Measurements from ENCODE around the gene LAMA5.

Gene LAMA5

GRCh38 chr20:62362991-62363919 is 3.9 kb downstream of the LAMA5 start:
- no peaks in the 10 kb centered on the region for H3K4me1 ChIP-seq (ENCODE audit: insufficient read depth, low read length)
- H3K4me3 ChIP-seq (ENCODE audit: low read depth in 1 of 2, low read length in 2 of 2), result no peak overlapping the region
- no peak for TF ChIP-seq EZH2 (IDR thresholded peaks at IDR 0.05; ENCODE audit: borderline replicate concordance, low read depth, low read length, severe bottlenecking)
- TF ChIP-seq, protein P1, sequence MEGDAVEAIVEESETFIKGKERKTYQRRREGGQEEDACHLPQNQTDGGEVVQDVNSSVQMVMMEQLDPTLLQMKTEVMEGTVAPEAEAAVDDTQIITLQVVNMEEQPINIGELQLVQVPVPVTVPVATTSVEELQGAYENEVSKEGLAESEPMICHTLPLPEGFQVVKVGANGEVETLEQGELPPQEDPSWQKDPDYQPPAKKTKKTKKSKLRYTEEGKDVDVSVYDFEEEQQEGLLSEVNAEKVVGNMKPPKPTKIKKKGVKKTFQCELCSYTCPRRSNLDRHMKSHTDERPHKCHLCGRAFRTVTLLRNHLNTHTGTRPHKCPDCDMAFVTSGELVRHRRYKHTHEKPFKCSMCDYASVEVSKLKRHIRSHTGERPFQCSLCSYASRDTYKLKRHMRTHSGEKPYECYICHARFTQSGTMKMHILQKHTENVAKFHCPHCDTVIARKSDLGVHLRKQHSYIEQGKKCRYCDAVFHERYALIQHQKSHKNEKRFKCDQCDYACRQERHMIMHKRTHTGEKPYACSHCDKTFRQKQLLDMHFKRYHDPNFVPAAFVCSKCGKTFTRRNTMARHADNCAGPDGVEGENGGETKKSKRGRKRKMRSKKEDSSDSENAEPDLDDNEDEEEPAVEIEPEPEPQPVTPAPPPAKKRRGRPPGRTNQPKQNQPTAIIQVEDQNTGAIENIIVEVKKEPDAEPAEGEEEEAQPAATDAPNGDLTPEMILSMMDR (IDR thresholded peaks at IDR 0.05; ENCODE audit: borderline replicate concordance, extremely low read depth, low read length, poor library complexity, severe bottlenecking), result peak; percentile 11
- H3K27ac ChIP-seq (ENCODE audit: low read length), result no peak overlapping the region
- no peaks in the 10 kb centered on the region for H3K9me3 ChIP-seq (ENCODE audit: insufficient read depth, low read length, severe bottlenecking)
- DNase-seq (no peak), ATAC-seq (ENCODE audit: insufficient read depth, low read depth) (no peak)
- no peaks in the 10 kb centered on the region for H3K36me3 ChIP-seq (ENCODE audit: insufficient read depth, low read length)
- no peaks in the 10 kb centered on the region for H3K79me2 ChIP-seq (ENCODE audit: insufficient read depth, low read length)
- no peak overlapping the region for H3K4me2 ChIP-seq (ENCODE audit: insufficient read depth, low read length)
- peaks cover 12% of the 10 kb centered on the region for H4K20me1 ChIP-seq (ENCODE audit: insufficient read depth, low read length)
- peaks cover 2% of the 10 kb centered on the region for H3K27me3 ChIP-seq (ENCODE audit: insufficient read depth, low read length, poor library complexity)
- no peak overlapping the region for H3K9ac ChIP-seq (ENCODE audit: low read depth, low read length)
- no peak overlapping the region for H2AFZ ChIP-seq (ENCODE audit: low read depth, low read length)

- Histone ChIP-seq H3K9ac (ENCODE audit: low read depth, low read length) (no peak overlapping the region), H2AFZ (ENCODE audit: low read depth, low read length) (no peak overlapping the region), H4K20me1 (ENCODE audit: insufficient read depth, low read length) (peaks cover 14% of the 10 kb centered on the region), H3K9me3 (ENCODE audit: insufficient read depth, low read length, severe bottlenecking) (no peaks in the 10 kb centered on the region), H3K4me2 (ENCODE audit: insufficient read depth, low read length) (no peak overlapping the region), H3K27ac (ENCODE audit: low read length) (no peak overlapping the region), H3K4me3 (ENCODE audit: low read depth in 1 of 2, low read length in 2 of 2) (no peak overlapping the region), H3K36me3 (ENCODE audit: insufficient read depth, low read length) (no peaks in the 10 kb centered on the region), H3K4me1 (ENCODE audit: insufficient read depth, low read length) (no peaks in the 10 kb centered on the region), H3K79me2 (ENCODE audit: insufficient read depth, low read length) (no peaks in the 10 kb centered on the region), H3K27me3 (ENCODE audit: insufficient read depth, low read length, poor library complexity) (peaks cover 2% of the 10 kb centered on the region)
- DNase-seq (no peak), ATAC-seq (ENCODE audit: insufficient read depth, low read depth) (no peak)
- no peak for TF ChIP-seq EZH2 (IDR thresholded peaks at IDR 0.05; ENCODE audit: borderline replicate concordance, low read depth, low read length, severe bottlenecking)
- TF ChIP-seq, protein P1 (IDR thresholded peaks at IDR 0.05; ENCODE audit: borderline replicate concordance, extremely low read depth, low read length, poor library complexity, severe bottlenecking), result no peak
These were observed 4.5 kb downstream of the LAMA5 start for GRCh38 chr20:62362590-62362940.

- peaks cover 2% of the 10 kb centered on the region for H3K27me3 ChIP-seq (ENCODE audit: insufficient read depth, low read length, poor library complexity)
- no peak overlapping the region for H3K4me2 ChIP-seq (ENCODE audit: insufficient read depth, low read length)
- ATAC-seq (ENCODE audit: insufficient read depth, low read depth) (no peak), DNase-seq (no peak)
- H3K36me3 ChIP-seq (ENCODE audit: insufficient read depth, low read length), result no peaks in the 10 kb centered on the region
- TF ChIP-seq EZH2 (IDR thresholded peaks at IDR 0.05; ENCODE audit: borderline replicate concordance, low read depth, low read length, severe bottlenecking), result no peak
- TF ChIP-seq, protein P1 (IDR thresholded peaks at IDR 0.05; ENCODE audit: borderline replicate concordance, extremely low read depth, low read length, poor library complexity, severe bottlenecking), result no peak
- H3K9ac ChIP-seq (ENCODE audit: low read depth, low read length), result no peak overlapping the region
- no peak overlapping the region for H2AFZ ChIP-seq (ENCODE audit: low read depth, low read length)
- no peak overlapping the region for H3K4me3 ChIP-seq (ENCODE audit: low read depth in 1 of 2, low read length in 2 of 2)
- no peaks in the 10 kb centered on the region for H3K79me2 ChIP-seq (ENCODE audit: insufficient read depth, low read length)
- H3K27ac ChIP-seq (ENCODE audit: low read length), result no peak overlapping the region
- no peaks in the 10 kb centered on the region for H3K9me3 ChIP-seq (ENCODE audit: insufficient read depth, low read length, severe bottlenecking)
- peaks cover 15% of the 10 kb centered on the region for H4K20me1 ChIP-seq (ENCODE audit: insufficient read depth, low read length)
- no peaks in the 10 kb centered on the region for H3K4me1 ChIP-seq (ENCODE audit: insufficient read depth, low read length)
These were observed 5.1 kb downstream of the LAMA5 start for GRCh38 chr20:62361799-62362589.
